GM13976 (cell line): ENCODE measurements around the gene DUS1L.

Source experiments
- DNase-seq: peaks from one replicate; pipeline ENCODE4 v3.0.0; 2012; ENCODE audit warnings: low spot score
- in situ Hi-C: fragments of 300-500 bp; cut with MboI; formaldehyde crosslinking; loops from one replicate; pipeline ENCODE4 v1.12.0; 2022; ENCODE audit warnings: low sequenced_read_pairs, mixed read lengths, inconsistent platforms; ENCODE audit not compliant: unreplicated experiment
- TF ChIP-seq, protein P1 (sequence below): IDR thresholded peaks from 2 replicates; pipeline ENCODE4 v1.5.1; 2012; ENCODE audit warnings: borderline replicate concordance, mild to moderate bottlenecking; ENCODE audit not compliant: insufficient read depth; ENCODE audit errors: extremely low read depth, missing control alignments, control extremely low read depth

Gene DUS1L

DNA sequence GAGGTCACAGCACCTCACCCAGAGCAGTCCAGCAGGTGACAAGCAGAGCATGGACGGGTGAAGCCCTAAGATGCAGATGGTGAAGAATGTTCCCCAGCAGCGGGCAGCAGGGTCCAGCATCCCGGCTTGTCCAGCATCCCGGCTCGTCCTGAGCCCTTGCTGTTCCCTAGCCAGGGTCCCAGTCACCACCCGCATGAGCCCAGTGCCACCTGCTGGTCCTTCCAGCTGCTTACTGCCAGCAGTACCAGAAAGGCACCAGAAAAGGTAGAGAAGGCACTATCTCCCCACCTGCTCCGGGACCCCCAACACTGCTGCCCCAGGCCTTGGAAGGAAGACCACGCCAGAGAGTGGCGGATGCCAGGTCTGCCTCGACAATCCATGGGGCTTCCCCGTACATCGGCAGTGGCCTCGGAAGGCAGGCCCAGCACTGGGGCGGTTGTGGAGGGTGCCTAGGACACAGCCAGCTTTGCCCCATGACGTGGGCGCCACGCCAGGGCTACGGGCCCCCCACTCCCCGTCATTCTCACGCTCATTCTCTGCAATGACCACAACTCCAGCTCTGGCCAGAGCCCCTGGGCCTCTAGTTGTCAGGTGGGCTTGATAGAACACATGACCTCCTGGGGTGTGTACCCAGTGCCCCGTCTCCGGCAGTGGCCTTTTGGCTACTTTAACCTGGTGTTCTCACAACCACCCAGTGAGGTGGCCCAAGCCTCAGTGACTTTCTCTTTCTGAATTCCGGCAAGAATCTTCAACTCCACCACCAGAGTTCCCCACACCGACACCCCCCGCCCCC lies 44.3 kb downstream of the DUS1L start:
- TF ChIP-seq, protein P1, sequence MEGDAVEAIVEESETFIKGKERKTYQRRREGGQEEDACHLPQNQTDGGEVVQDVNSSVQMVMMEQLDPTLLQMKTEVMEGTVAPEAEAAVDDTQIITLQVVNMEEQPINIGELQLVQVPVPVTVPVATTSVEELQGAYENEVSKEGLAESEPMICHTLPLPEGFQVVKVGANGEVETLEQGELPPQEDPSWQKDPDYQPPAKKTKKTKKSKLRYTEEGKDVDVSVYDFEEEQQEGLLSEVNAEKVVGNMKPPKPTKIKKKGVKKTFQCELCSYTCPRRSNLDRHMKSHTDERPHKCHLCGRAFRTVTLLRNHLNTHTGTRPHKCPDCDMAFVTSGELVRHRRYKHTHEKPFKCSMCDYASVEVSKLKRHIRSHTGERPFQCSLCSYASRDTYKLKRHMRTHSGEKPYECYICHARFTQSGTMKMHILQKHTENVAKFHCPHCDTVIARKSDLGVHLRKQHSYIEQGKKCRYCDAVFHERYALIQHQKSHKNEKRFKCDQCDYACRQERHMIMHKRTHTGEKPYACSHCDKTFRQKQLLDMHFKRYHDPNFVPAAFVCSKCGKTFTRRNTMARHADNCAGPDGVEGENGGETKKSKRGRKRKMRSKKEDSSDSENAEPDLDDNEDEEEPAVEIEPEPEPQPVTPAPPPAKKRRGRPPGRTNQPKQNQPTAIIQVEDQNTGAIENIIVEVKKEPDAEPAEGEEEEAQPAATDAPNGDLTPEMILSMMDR, result peak; percentile 48
- in situ Hi-C loops, result loop anchor here (10.0 kb wide), 1 partner anchor 133 kb away; no protein-coding TSS in a partner anchor
- DNase-seq, result peak; percentile 72

DNA sequence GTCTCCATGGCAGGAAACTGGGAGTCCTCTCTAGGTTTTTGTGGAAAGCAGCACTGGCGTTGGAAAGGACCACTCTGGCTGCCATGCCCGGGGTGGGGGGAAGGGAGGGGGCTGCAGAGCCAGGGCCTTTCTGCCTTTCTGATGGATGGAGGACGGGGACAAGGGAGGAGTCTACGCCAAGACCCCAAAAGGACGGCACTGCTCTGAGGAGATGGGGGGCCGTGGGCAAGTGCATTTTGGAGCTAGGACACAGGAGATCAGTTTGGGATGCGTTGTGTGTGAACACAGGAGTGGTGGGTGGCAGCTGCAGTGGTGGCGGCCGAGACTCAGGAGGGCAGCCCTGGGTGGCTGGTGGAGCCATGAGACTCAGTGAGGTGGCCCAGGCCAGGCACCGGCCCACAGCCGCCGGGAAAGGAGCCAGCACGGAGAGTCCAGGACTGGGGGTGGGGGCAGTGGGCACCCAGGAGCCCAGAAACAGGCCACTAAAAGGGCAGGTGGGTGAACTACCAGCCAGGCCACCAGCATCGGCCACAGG lies 45.0 kb downstream of the DUS1L start:
- TF ChIP-seq, protein P1, result no peak
- in situ Hi-C loops, result loop anchor here (10.0 kb wide), 1 partner anchor 134 kb away; no protein-coding TSS in a partner anchor
- no peak for DNase-seq

DNA sequence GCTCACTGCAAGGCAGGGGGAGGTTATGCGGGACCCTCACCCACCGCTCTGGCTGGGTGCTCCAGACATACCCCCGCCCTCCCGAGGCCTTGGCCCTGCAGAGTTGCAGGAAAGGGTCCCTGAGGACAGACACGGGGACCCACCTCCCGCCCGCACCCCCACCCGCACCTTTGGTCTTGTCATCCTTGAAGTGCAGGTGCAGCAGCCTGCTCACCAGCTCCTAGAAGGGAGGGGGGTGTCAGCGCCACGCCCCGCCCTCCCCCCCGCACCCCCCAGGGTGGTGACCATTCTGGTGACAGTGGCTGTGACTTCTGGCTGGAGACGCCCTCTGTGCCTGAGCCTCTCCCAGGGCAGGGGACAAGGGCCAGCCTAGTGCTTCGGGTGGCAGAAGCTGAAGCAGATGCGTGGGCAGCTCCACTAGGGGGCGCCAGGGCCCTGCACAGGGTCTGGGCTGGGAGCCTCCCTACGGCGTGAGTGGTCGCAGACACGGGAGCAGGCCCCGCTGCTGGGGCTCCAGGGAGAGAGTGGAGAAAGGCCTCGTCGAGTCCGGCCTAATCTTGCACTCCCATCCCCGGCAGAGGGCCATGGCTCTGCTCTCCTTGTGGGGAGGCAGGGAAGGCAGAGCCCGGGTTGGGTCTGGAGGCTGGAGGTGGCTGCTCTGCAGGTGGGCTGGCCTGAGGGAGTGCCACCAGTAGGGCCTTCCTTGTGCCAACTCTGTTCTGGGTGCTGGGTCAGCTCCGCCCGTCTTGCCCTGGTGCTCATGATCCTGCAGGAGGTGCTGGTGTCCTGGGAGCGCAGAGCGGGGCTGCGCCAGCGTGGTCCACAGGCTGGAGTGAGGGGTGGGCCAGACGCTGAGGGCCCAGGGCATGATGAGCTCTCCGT lies 45.7 kb downstream of the DUS1L start:
- in situ Hi-C loops, result loop anchor here (10.0 kb wide), 1 partner anchor 135 kb away; no protein-coding TSS in a partner anchor
- TF ChIP-seq, protein P1, result peak; percentile 85
- DNase-seq, result peak; percentile 85

DNA sequence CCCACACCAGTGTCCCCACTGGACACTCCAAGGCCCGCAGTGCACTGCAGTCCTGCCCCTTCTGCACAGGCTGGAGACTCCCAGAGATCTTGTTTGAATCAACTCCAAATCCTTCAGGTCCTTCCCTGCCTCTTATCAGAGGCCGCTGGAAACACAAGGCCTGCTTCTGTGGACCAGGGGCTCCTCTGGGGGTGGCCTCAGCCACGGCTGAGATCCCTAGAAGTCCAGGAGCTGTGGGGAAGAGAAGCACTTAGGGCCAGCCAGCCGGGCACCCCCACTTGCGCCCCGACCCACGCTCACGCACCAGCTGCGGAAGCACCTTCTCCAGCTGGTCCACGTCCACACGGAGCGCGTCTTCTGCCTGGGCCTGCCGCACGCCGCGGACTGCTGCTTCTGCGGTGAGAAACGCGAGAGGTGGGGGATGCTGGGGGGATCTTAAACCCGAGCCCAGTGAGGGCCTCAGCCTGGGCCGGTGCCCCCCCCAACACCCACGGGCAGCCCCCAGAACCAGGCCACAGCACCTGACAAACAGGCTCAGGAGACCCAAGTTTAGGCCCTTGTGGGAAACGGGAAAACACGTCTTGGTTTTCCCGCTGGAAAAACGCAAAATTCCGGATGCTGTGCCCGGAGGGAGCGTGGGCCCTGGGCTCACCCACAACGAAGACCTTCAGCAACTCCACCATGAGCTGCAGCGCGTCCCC lies 46.5 kb downstream of the DUS1L start:
- TF ChIP-seq, protein P1, result no peak
- in situ Hi-C loops, result no loop called here
- no peak for DNase-seq

DNA sequence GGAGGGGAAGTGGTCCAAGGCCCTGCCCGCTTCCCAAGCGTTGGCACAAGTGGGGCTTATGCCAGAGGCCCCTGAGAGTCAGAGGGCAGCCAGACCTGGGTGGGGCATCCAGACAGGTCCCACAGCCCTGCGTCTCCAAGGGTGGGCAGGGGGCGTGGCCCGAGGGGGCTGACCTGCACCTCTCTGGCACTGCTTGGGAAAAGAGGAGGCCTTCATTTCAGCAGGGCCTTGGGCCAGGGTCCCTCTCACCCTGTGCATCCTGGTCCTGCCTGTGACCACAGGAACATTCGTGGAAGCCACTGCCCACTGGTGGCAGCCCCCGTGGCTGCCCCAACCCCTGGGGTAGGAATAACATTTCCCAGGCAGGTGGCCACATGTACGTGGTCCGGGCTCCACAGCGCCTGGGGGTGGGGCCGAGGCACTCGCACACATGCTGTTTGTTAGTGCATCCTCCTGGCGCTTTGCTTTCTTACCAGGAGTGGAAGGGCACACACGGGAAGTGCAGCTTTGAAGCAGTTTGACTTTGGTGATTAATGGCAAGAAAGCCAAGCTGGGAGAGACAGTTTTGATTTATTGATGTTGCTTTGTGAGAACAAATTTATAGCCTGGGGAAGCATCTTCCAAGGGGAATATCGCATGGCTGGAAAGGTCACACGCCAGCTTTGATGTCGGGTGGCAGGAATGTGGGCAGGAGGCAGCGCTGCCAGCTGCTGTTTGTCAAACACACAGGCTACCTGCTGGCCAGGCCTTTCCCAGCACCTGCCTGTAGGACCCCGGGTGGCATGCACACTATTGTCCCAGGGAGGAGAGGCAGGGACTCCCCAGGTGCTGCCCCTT lies 47.2 kb downstream of the DUS1L start:
- DNase-seq, result no peak
- in situ Hi-C loops, result no loop called here
- TF ChIP-seq, protein P1, result no peak
